Measurements from ENCODE around the gene PGM2L1. TPM values are rescaled to one million over a fixed set of nuclear protein-coding genes. Genes with fewer than 3 reads are reported as not detected.

PGM2L1 gene
- total RNA-seq, 1 experiment from 2014 or later: 7.8 TPM

DNA sequence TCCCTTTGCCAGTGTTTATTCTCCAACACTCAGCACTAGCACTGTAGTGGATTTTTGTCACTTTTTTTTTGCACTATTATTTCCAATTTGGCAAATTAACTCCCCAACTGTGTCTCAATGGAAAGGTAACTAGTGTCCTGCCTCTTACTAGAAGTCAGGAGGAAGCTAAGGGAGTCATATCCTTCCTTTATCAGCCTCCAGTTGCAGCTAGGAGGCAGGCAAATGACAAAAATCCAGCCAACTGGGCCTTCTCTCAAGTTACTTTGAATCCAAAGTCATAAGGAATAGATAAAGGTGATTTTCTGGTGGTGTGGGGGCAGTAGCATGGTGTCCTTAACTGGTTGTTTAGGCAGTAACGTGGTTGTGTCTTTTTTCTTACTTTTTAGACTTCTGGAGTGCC is 71.2 kb downstream of the PGM2L1 start:
- peaks cover 10% of the 10 kb centered on the region; the same call in 1 of the 2 replicates for H3F3A ChIP-seq (ENCODE audit: insufficient read depth, low read depth)
- no peak for DNase-seq
- H3K4me3 ChIP-seq: no peak overlapping the region
- no peaks in the 10 kb centered on the region for H3K9me3 ChIP-seq (ENCODE audit: insufficient read depth, low read depth)
- no peaks in the 10 kb centered on the region for H4K20me1 ChIP-seq (ENCODE audit: insufficient read depth)
- H3K27me3 ChIP-seq (ENCODE audit: insufficient read depth, low read depth): no peaks in the 10 kb centered on the region
- H3K27ac ChIP-seq: no peak overlapping the region
- no peak overlapping the region for H3K4me2 ChIP-seq
- no peaks in the 10 kb centered on the region for H3K9me2 ChIP-seq (ENCODE audit: insufficient read depth)
- CTCF ChIA-PET: no interaction called here
- no peaks in the 10 kb centered on the region for H3K36me3 ChIP-seq (ENCODE audit: low read depth)
- H3K4me1 ChIP-seq (replicated peaks; ENCODE audit: insufficient read depth): 0 out of 2 replicates have a peak, but pooled peaks cover 5% of the 10 kb centered on the region
- intact Hi-C loops (cut with micrococcal nuclease; ENCODE audit: unreplicated experiment): no loop called here
- TF ChIP-seq, protein P1, sequence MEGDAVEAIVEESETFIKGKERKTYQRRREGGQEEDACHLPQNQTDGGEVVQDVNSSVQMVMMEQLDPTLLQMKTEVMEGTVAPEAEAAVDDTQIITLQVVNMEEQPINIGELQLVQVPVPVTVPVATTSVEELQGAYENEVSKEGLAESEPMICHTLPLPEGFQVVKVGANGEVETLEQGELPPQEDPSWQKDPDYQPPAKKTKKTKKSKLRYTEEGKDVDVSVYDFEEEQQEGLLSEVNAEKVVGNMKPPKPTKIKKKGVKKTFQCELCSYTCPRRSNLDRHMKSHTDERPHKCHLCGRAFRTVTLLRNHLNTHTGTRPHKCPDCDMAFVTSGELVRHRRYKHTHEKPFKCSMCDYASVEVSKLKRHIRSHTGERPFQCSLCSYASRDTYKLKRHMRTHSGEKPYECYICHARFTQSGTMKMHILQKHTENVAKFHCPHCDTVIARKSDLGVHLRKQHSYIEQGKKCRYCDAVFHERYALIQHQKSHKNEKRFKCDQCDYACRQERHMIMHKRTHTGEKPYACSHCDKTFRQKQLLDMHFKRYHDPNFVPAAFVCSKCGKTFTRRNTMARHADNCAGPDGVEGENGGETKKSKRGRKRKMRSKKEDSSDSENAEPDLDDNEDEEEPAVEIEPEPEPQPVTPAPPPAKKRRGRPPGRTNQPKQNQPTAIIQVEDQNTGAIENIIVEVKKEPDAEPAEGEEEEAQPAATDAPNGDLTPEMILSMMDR (conservative IDR thresholded peaks at IDR 0.05): no peak
- no peak for TF ChIP-seq EZH2 (IDR thresholded peaks at IDR 0.05; ENCODE audit: low read depth)
- no peaks in the 10 kb centered on the region for H3K79me2 ChIP-seq (ENCODE audit: low read depth)
- POLR2A ChIA-PET (ENCODE audit: unreplicated experiment): no interaction called here
- H2AFZ ChIP-seq: no peak overlapping the region
- no TSS peak for BruUV-seq (replicated peaks)

DNA sequence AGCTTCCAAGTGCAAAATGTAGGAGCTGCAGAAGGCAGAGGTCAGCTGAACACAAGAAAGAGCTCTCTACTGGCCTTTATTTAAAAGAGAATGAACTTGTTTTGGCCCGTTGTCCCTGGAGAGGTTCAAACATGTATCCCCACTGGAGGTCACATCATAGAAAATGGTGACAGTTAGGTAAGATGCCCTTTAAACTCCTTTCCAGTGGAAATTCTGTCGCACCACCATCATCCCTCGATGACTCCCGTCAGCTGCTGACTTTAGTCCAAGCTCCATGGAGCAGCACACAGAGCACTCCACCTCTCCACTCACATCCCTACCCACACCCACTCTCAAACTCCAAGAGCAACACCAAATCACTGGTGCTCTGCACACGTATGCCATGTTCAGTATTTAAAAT is 71.6 kb downstream of the PGM2L1 start:
- Histone ChIP-seq H3K9me3 (ENCODE audit: insufficient read depth, low read depth) (no peaks in the 10 kb centered on the region), H3K79me2 (ENCODE audit: low read depth) (no peaks in the 10 kb centered on the region), H3K36me3 (ENCODE audit: low read depth) (no peaks in the 10 kb centered on the region), H3F3A (ENCODE audit: insufficient read depth, low read depth) (peaks cover 10% of the 10 kb centered on the region; the same call in 1 of the 2 replicates), H3K27me3 (ENCODE audit: insufficient read depth, low read depth) (no peaks in the 10 kb centered on the region), H3K4me3 (no peak overlapping the region), H3K9me2 (ENCODE audit: insufficient read depth) (no peaks in the 10 kb centered on the region), H3K27ac (no peak overlapping the region), H4K20me1 (ENCODE audit: insufficient read depth) (no peaks in the 10 kb centered on the region), H3K4me1 (replicated peaks; ENCODE audit: insufficient read depth) (0 out of 2 replicates have a peak, but pooled peaks cover 5% of the 10 kb centered on the region), H2AFZ (no peak overlapping the region), H3K4me2 (no peak overlapping the region)
- ChIA-PET CTCF (no interaction called here), POLR2A (ENCODE audit: unreplicated experiment) (no interaction called here)
- TF ChIP-seq, protein P1 (conservative IDR thresholded peaks at IDR 0.05): no peak
- no peak for TF ChIP-seq EZH2 (IDR thresholded peaks at IDR 0.05; ENCODE audit: low read depth)
- intact Hi-C loops (cut with micrococcal nuclease; ENCODE audit: unreplicated experiment): no loop called here
- no TSS peak for BruUV-seq (replicated peaks)
- DNase-seq: no peak

DNA sequence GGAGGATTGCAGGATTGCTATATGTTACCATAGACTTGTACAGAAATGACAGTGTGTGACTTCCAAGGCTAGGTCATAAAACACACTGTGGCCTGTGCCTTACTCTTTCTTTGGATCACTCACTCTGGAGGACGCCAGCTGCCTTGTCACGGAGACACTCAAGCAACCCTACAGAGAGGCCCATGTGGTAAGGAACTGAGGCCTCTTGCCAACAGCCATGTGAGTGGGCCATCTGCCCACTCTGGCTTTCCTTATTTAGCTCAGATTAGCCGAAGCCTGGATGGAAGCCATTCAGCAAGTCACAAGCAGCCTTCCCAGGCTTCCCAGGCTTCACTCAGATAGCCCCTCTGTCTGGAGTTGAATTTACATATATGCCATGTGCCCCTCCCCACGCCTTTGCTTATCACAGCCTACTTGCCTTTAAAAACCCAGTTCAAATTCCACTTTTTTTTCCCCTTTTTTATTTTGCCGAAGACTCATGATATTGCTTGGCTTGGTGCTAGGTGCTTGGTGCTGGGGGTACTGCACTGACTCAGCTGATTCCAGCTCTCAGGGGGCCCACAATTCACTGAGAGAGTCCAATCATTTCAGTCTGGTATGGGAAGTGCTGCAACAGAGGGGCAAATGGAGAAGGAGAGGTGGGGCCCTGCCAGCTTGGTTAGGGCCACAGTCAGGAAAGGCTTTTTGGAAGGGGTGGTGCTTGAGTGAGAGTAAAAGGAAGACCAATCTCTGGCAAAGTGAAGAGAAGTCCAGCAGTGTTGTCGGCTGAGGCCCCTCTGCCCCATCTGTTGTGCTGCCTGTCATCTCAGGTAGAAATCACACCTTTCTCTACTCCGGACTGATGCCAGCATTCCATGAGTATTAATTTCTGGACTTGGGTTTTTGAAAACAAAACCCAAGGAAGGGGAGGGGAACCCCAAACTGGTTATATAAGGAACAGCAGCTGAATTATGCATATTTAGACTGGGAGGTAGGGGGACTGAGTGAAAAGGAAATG is 72.3 kb downstream of the PGM2L1 start:
- H2AFZ ChIP-seq: no peak overlapping the region
- peaks cover 10% of the 10 kb centered on the region; the same call in 1 of the 2 replicates for H3F3A ChIP-seq (ENCODE audit: insufficient read depth, low read depth)
- DNase-seq: no peak
- no peaks in the 10 kb centered on the region for H3K27me3 ChIP-seq (ENCODE audit: insufficient read depth, low read depth)
- no peak overlapping the region for H3K27ac ChIP-seq
- no peak overlapping the region for H3K4me3 ChIP-seq
- BruUV-seq (replicated peaks): no TSS peak
- 0 out of 2 replicates have a peak, but pooled peaks cover 5% of the 10 kb centered on the region for H3K4me1 ChIP-seq (replicated peaks; ENCODE audit: insufficient read depth)
- TF ChIP-seq EZH2 (IDR thresholded peaks at IDR 0.05; ENCODE audit: low read depth): no peak
- TF ChIP-seq, protein P1 (conservative IDR thresholded peaks at IDR 0.05): no peak
- H3K79me2 ChIP-seq (ENCODE audit: low read depth): no peaks in the 10 kb centered on the region
- no peaks in the 10 kb centered on the region for H3K36me3 ChIP-seq (ENCODE audit: low read depth)
- no peaks in the 10 kb centered on the region for H3K9me2 ChIP-seq (ENCODE audit: insufficient read depth)
- POLR2A ChIA-PET (ENCODE audit: unreplicated experiment): no interaction called here
- no peaks in the 10 kb centered on the region for H4K20me1 ChIP-seq (ENCODE audit: insufficient read depth)
- H3K4me2 ChIP-seq: no peak overlapping the region
- intact Hi-C loops (cut with micrococcal nuclease; ENCODE audit: unreplicated experiment): no loop called here
- CTCF ChIA-PET: no interaction called here
- H3K9me3 ChIP-seq (ENCODE audit: insufficient read depth, low read depth): no peaks in the 10 kb centered on the region
